ENCODE data around the gene ATP10B. TPM values are rescaled to one million over a fixed set of nuclear protein-coding genes. Genes with fewer than 3 reads are reported as not detected.

ATP10B gene
- total and polyA plus RNA-seq, 2 of the 8 experiments (the other 6 are each of a cell fraction or from before 2014, with no cell fraction given): 0.06 to 0.11 TPM

DNA sequence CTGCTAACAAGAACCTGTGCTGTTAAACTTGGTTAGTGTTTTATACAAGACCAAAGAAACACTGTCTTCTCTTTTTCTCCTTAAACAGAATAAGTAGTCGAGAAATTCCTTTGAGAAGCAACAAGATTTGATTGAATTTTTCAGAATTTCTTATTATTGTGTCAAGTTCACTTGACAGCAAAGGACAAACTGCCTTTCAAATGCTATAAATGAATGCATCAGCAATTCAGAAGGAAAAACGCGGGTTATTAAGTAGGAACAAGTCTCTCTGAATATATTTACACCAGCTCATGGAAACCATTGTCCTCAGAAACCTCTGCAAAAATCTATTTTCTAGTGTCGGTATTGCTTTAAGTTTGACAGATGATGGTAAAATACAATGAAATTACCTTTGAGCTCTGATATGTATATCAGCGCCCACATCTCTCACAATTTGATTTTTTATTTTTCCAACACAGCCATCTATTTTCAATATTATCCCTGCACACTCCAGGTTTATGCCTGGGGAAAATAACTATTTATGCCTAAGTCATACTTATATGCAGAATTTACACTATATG is 4.4 kb downstream of the ATP10B start (continued):
- TF ChIP-seq EGR1 (IDR thresholded peaks at IDR 0.05; ENCODE audit: borderline replicate concordance, low read depth, low read length): no peak
- no peak for TF ChIP-seq CHD2 (IDR thresholded peaks at IDR 0.05; ENCODE audit: low read length)
- no peak for TF ChIP-seq TAF7 (optimal IDR thresholded peaks at IDR 0.05; ENCODE audit: borderline replicate concordance, low read depth, low read length)
- no peak for TF ChIP-seq GTF2F1 (IDR thresholded peaks at IDR 0.05; ENCODE audit: borderline replicate concordance, low read depth, low read length)
- TF ChIP-seq BRCA1 (IDR thresholded peaks at IDR 0.05; ENCODE audit: low read depth, low read length): no peak
- TF ChIP-seq MAFK (IDR thresholded peaks at IDR 0.05; ENCODE audit: low read depth, low read length): no peak

All from H1 (cell line).